GM21723 (cell line): ENCODE measurements around the gene DDX54.
"Not testable (repeated sequence)": the region's sequence is repeated elsewhere in the genome, so short reads cannot be mapped to it uniquely, and the experiment has no call there.

Experiments
- ATAC-seq: cut with Tn5 transposase; IDR thresholded peaks from one replicate; pipeline ENCODE4 v1.9.1; 2021; ENCODE audit warnings: mild to moderate bottlenecking, moderate library complexity; ENCODE audit not compliant: unreplicated experiment

DDX54 gene

GRCh38 chr12:113128802-113129663 is 56.2 kb downstream of the DDX54 start:
- no peak for ATAC-seq

DNA sequence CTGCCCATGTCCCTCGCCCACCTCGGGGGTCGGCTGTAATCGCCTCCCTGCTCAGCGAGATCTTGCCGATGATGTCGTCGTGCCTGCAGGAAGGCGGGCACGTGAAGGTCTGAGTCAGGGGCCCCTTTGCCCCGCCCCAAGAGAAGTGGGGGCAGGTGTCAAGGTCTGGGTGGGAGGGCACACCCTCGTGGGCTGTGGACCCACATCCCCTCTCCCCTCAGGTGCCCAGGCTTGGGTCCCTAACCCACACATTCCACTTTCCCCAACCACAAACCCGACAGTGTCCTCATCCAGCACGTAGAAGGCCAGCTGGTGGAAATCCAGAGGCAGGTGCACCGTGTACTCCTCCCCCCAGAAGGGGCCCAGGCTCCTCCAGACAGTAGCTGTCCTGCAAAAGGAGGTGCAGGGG is 57.5 kb downstream of the DDX54 start:
- no peak for ATAC-seq

- ATAC-seq, result no peak
Observed at GRCh38 chr12:113120670-113121370, 64.5 kb downstream of the DDX54 start.

DNA sequence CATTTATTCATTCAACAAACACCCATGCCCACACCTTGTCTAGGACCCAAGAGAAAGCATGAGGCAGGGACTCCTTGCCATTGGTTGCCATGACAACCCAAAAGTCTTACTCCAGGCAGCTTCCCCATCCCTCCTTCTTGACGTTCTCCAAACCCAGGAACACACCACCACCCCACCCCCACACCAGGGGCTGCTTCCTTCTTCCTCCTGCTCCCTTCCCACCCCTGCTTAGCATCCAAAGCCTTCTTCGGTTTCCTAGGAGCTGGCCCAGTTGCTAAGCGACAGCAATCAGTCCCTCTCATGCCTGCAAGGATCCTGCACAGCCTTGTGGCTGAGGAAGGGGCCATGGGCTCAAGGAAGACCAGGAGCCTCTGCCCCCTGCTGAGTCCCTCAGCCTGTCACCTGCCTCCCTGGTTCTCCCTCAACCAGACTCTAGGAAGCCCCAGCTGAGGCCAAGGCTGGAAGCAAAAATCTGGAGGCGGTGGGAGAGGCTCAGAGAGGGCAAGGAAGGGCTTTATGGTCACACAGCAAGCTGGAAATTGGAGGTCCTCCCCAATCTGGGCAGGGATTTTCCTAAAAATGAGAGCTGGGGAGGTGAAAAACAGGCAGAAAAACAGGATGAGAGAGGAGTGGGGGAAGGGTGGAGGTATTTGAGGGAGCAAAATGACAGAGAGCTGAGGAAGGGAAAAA is 65.2 kb downstream of the DDX54 start:
- no peak for ATAC-seq

- ATAC-seq, result no peak
Observed at GRCh38 chr12:113118142-113118541, 67.1 kb downstream of the DDX54 start.

GRCh38 chr12:113117684-113118083 is 67.6 kb downstream of the DDX54 start:
- ATAC-seq, result not testable (repeated sequence)

- no peak for ATAC-seq
Observed at GRCh38 chr12:113116875-113117274, 68.4 kb downstream of the DDX54 start.

GRCh38 chr12:113115455-113116126 is 69.7 kb downstream of the DDX54 start:
- no peak for ATAC-seq

- ATAC-seq, result no peak
Observed at GRCh38 chr12:113114447-113115178, 70.7 kb downstream of the DDX54 start.

GRCh38 chr12:113113397-113113796 is 71.9 kb downstream of the DDX54 start:
- no peak for ATAC-seq

- no peak for ATAC-seq
Observed at GRCh38 chr12:113112043-113112899, 73.0 kb downstream of the DDX54 start.

GRCh38 chr12:113111247-113111646 is 74.0 kb downstream of the DDX54 start:
- no peak for ATAC-seq

- ATAC-seq, result no peak
Observed at GRCh38 chr12:113109872-113110599, 75.2 kb downstream of the DDX54 start.

DNA sequence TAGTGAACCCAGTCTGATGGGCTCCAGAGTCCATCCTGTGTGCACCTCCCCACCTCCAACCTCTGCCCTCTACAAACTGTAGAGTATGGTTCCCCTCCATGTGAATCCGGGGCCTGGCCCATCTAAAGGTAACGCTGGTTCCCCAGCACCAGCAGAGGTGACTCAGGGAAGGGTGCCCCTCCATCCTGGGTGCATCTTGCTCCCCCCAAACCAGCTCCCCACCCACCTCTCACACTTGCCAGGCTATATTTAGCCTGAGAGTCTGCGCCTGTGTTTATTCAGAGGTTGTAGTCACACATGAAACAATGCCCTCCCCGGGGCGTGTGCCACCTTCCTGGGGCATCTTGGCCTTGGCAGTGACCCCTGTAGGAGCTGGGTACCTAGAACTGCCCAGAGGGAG is 75.9 kb downstream of the DDX54 start:
- no peak for ATAC-seq

- ATAC-seq, result no peak
Observed at GRCh38 chr12:113108308-113108707, 77.0 kb downstream of the DDX54 start.
